PFSK-1 (cell line): ENCODE results near the gene LGI2.

Experiments
- FOXP2 ChIP-seq: optimal IDR thresholded peaks from 2 replicates; pipeline ENCODE3; 2011; ENCODE audit warnings: borderline replicate concordance, control low read depth, inconsistent platforms; ENCODE audit not compliant: insufficient read depth; ENCODE audit errors: extremely low read length, extremely low read depth
- POLR2AphosphoS5 ChIP-seq: IDR thresholded peaks from 2 replicates; pipeline ENCODE4 v1.6.1; 2012; ENCODE audit warnings: low read depth, mild to moderate bottlenecking, control low read depth, low read length, moderate library complexity
- SIN3A ChIP-seq: IDR thresholded peaks from 2 replicates; pipeline ENCODE4 v1.6.1; 2012; ENCODE audit warnings: mild to moderate bottlenecking, low read length, moderate library complexity, borderline replicate concordance; ENCODE audit not compliant: insufficient read depth
- TAF1 ChIP-seq: IDR thresholded peaks from 2 replicates; pipeline ENCODE4 v1.6.1; 2012; ENCODE audit warnings: low read length, control low read depth, borderline replicate concordance; ENCODE audit not compliant: insufficient read depth
- TF ChIP-seq, protein P1 (sequence below), 2 experiments: IDR thresholded peaks; 2 replicates each; pipeline versions ENCODE4 v1.6.1 to v1.8.0; 2011 to 2012; ENCODE audit warnings: low read depth in 2 of 2, low read length in 2 of 2, control low read depth in 1 of 2, inconsistent platforms in 1 of 2, mild to moderate bottlenecking in 1 of 2, moderate library complexity in 1 of 2; ENCODE audit not compliant: insufficient read depth in 1 of 2

The LGI2 gene

DNA sequence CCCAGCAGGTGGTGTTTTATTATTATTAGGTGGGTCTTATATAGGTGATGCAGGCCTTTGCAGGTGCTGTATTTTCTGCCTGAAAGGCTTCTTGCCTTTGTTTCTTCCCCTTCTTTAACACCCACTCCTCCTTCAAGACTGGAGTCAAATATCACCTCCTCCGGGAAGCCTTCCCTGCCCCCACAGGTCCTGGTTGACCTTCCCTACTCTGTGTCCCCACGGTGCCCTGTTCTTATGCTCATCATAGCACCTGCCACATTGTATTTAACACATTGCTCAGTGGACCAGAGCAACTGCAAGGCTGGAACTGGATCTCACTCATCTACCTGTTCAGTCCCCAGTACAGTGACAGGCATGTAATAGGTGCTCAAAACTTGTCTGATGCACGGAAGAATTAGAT is 39.8 kb upstream of the LGI2 start:
- TF ChIP-seq POLR2AphosphoS5 = no peak
- no peak for TF ChIP-seq TAF1
- TF ChIP-seq SIN3A = no peak
- no peak for TF ChIP-seq FOXP2
- TF ChIP-seq, protein P1, sequence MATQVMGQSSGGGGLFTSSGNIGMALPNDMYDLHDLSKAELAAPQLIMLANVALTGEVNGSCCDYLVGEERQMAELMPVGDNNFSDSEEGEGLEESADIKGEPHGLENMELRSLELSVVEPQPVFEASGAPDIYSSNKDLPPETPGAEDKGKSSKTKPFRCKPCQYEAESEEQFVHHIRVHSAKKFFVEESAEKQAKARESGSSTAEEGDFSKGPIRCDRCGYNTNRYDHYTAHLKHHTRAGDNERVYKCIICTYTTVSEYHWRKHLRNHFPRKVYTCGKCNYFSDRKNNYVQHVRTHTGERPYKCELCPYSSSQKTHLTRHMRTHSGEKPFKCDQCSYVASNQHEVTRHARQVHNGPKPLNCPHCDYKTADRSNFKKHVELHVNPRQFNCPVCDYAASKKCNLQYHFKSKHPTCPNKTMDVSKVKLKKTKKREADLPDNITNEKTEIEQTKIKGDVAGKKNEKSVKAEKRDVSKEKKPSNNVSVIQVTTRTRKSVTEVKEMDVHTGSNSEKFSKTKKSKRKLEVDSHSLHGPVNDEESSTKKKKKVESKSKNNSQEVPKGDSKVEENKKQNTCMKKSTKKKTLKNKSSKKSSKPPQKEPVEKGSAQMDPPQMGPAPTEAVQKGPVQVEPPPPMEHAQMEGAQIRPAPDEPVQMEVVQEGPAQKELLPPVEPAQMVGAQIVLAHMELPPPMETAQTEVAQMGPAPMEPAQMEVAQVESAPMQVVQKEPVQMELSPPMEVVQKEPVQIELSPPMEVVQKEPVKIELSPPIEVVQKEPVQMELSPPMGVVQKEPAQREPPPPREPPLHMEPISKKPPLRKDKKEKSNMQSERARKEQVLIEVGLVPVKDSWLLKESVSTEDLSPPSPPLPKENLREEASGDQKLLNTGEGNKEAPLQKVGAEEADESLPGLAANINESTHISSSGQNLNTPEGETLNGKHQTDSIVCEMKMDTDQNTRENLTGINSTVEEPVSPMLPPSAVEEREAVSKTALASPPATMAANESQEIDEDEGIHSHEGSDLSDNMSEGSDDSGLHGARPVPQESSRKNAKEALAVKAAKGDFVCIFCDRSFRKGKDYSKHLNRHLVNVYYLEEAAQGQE (IDR thresholded peaks at IDR 0.05; ENCODE audit: insufficient read depth in 1 of 2, low read depth in 2 of 2, low read length in 2 of 2) = no peak

DNA sequence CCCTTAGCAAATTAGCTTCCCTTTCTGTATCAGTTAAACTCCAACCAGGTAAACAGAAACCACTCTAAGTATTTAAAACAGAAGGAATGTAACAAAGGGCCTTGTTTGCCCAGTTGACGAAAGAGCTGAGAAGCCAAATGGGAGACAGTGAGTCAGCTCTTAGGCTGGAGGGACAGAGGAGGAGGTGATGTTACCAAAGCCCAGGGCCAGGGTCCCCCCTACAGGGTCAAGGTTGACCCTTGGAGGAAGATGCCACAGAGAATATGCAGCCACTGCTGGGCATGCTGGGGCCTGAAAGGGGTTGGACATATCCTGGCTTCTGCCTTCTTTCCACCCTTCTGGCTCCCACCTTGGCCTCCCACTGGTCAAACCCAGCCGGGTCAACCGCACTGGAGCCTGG is 38.3 kb upstream of the LGI2 start:
- TF ChIP-seq POLR2AphosphoS5 (no peak), FOXP2 (no peak), TAF1 (no peak), SIN3A (no peak)
- TF ChIP-seq, protein P1 (IDR thresholded peaks at IDR 0.05; ENCODE audit: insufficient read depth in 1 of 2, low read depth in 2 of 2, low read length in 2 of 2) = no peak

DNA sequence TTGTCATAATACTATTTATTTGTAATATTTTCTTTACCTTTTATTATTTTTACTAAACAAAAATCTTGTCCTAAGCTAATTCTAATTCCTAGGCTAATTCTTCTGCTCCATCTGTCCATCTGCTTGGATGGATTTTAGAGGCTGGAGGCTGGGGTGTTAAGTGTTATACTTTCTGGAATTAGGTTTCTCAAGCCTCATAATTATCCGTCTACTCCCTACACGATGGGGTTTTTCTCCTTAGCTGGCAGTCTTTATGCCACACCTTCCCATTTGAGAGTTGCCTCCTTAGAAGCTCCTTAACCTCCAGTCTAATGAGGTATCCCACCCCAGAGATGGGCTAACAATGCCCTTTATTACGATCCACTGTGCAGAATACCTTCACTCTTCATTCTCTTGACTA is 37.6 kb upstream of the LGI2 start:
- TF ChIP-seq, protein P1 (IDR thresholded peaks at IDR 0.05; ENCODE audit: insufficient read depth in 1 of 2, low read depth in 2 of 2, low read length in 2 of 2) = no peak
- TF ChIP-seq SIN3A (no peak), TAF1 (no peak), POLR2AphosphoS5 (no peak), FOXP2 (no peak)

DNA sequence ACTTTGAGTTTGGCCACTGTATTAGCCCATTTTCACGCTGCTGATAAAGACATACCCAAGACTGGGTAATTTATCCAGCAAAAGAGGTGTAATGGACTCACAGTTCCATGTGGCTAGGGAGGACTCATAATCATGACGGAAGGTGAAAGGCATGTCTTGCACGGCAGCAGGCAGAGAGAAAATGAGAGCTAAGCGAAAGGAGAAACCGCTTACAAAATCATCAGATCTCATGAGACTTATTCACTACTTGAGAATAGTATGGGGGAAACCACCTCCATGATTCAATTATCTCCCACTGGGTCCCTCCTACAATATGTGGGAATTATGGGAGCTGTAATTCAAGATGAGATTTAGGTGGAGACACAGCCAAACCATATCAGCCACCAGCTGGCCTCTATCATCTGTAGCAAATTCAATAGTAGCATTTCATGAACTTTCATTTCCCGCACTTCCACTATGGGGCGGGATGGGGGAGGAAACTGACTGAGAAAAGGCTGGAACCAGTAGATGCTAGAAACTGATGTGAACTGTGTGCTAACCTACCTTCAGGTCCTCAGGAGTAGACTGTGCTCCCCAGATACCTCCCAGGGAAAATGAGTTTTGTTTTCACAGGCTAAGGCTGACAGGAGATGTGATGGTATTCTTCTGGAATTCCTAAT is 35.3 kb upstream of the LGI2 start:
- TF ChIP-seq FOXP2 = no peak
- TF ChIP-seq TAF1 = no peak
- TF ChIP-seq POLR2AphosphoS5 = no peak
- TF ChIP-seq, protein P1 (IDR thresholded peaks at IDR 0.05; ENCODE audit: insufficient read depth in 1 of 2, low read depth in 2 of 2, low read length in 2 of 2) = no peak
- TF ChIP-seq SIN3A = no peak
